ENCODE results near the gene ACVR1B. TPM values are rescaled to one million over a fixed set of nuclear protein-coding genes. Genes with fewer than 3 reads are reported as not detected.
"Not testable (repeated sequence)": the region's sequence is repeated elsewhere in the genome, so short reads cannot be mapped to it uniquely, and the experiment has no call there.

Gene ACVR1B
- total and polyA plus RNA-seq, 2 of the 8 experiments (the other 6 are each of a cell fraction or from before 2014, with no cell fraction given), result 16.0 to 19.2 TPM

GRCh38 chr12:51979306-51979705 is 27.8 kb downstream of the ACVR1B start:
- Histone ChIP-seq H3K36me3 (ENCODE audit: control insufficient read depth in 2 of 4, insufficient read depth in 4 of 4, low read length in 3 of 4) (peaks cover 5 to 23% (median 15%) of the 10 kb centered on the region in 4 experiments), H4K20me1 (replicated peaks in 1 of 2; ENCODE audit: control insufficient read depth in 1 of 2, insufficient read depth in 2 of 2, low read length in 2 of 2) (peaks cover 0 to 12% of the 10 kb centered on the region in 2 experiments)
- H3K4me1 ChIP-seq (replicated peaks in 1 of 4; ENCODE audit: control insufficient read depth in 3 of 4, insufficient read depth in 4 of 4, low read length in 3 of 4); H4K5ac ChIP-seq (ENCODE audit: insufficient read length, low read depth, low read length); H3K79me1 ChIP-seq (ENCODE audit: low read depth, low read length); H3K4me2 ChIP-seq (ENCODE audit: insufficient read depth in 1 of 2, low read depth in 2 of 2, low read length in 2 of 2); H3K9ac ChIP-seq (replicated peaks in 1 of 4; ENCODE audit: extremely low read depth in 1 of 4, low read depth in 3 of 4, low read length in 3 of 4); H3K4ac ChIP-seq (replicated peaks; ENCODE audit: insufficient read length, low read depth, low read length); H3K79me2 ChIP-seq (ENCODE audit: control insufficient read depth in 1 of 2, insufficient read depth in 2 of 2, low read length in 2 of 2); H2BK12ac ChIP-seq (ENCODE audit: low read depth, low read length); H4K91ac ChIP-seq (replicated peaks; ENCODE audit: insufficient read length, low read length); H2AFZ ChIP-seq (ENCODE audit: low read length); H2BK120ac ChIP-seq (replicated peaks; ENCODE audit: low read depth, low read length); H2BK20ac ChIP-seq (ENCODE audit: low read length); H3K27ac ChIP-seq (ENCODE audit: low read depth, low read length); DNase-seq (ENCODE audit: low read depth in 1 of 2, low spot score in 2 of 2); H3K18ac ChIP-seq (ENCODE audit: extremely low read depth, low read length); H3K23me2 ChIP-seq (ENCODE audit: low read depth, low read length); H3K9me3 ChIP-seq (ENCODE audit: insufficient read depth in 2 of 2, low read depth in 1 of 2, low read length in 1 of 2); FAIRE-seq; POLR2A ChIA-PET (ENCODE audit: partially characterized antibody); H3K14ac ChIP-seq (ENCODE audit: insufficient read length); H2BK15ac ChIP-seq (ENCODE audit: low read length); H3K23ac ChIP-seq (ENCODE audit: insufficient read length); H3K56ac ChIP-seq (replicated peaks; ENCODE audit: insufficient read length, low read depth, low read length); H2BK5ac ChIP-seq (ENCODE audit: low read depth, low read length); H2AK5ac ChIP-seq (ENCODE audit: low read depth, low read length); H4K8ac ChIP-seq (ENCODE audit: extremely low read depth, insufficient read depth, low read length); H3K4me3 ChIP-seq (ENCODE audit: extremely low read depth in 1 of 4, insufficient read depth in 2 of 4, low read depth in 3 of 4, low read length in 4 of 4); H3K27me3 ChIP-seq (replicated peaks in 1 of 4; ENCODE audit: control insufficient read depth in 3 of 4, extremely low read depth in 1 of 4, insufficient read depth in 3 of 4, low read length in 3 of 4): not testable (repeated sequence)
- CTCF ChIA-PET (ENCODE audit: partially characterized antibody), result interaction anchor here (1.2 to 3.0 kb wide), 3 partner anchors 8 to 46 kb away, joined by 4 to 20 read pairs (median 6); no protein-coding TSS in a partner anchor
- whole genome bisulfite sequencing, 2 experiments (ENCODE audit: extremely low coverage in 1 of 2, insufficient coverage in 1 of 2, insufficient read length in 1 of 2, insufficient replicate concordance in 2 of 2, low coverage in 1 of 2, low lambda C conversion rate in 2 of 2, missing lambda C conversion rate in 1 of 2), result 91% methylated on average over 4 of the region's 5 CpGs; no CpG with 5 or more reads in 1 of the 2 experiments
